K562 (cell line): ENCODE measurements around the gene KLK5. TPM values are rescaled to one million over a fixed set of nuclear protein-coding genes. Genes with fewer than 3 reads are reported as not detected.

ENCODE experiments used
- ATAC-seq: fragments of 200-7000 bp; cut with Tn5 transposase; 3 replicates; pipeline ENCODE4 v1.9.1; 2020; ENCODE audit warnings: moderate library complexity
- BruUV-seq: library from RNA; stranded (reverse); fragments of 400-500 nt; replicated peaks from 2 replicates; lab custom pipeline; 2021; lab: Mats Ljungman, UMichigan
- CTCF ChIA-PET: fragments of 300-600 bp; formaldehyde crosslinking; extraction: SDS; loops from one replicate; lab custom pipeline; 2021; ENCODE audit warnings: low intra/inter-chr PET ratio; lab: Yijun Ruan, JAX
- POLR2A ChIA-PET: fragments of 300-600, 350-650 bp; sonication (Branson Sonifier 250); formaldehyde crosslinking; extraction: SDS; loops from one replicate; lab custom pipeline; 2021; ENCODE audit warnings: antibody characterized with exemption, inconsistent platforms; lab: Yijun Ruan, JAX
- DNase-seq, 4 experiments: peaks; one replicate each; pipeline versions ENCODE4 v3.0.0 to v3.0.0-alpha.2; 2011 to 2018; ENCODE audit warnings: low spot score in 3 of 4, mixed read lengths in 3 of 4; ENCODE audit errors: extremely low read depth in 1 of 4
- FAIRE-seq: peaks from 2 replicates; lab custom pipeline; 2011; peaks lifted over from hg19 to GRCh38; lab: Jason Lieb, UNC
- H2AFZ ChIP-seq: 2 replicates; pipeline ENCODE4 v1.6.0; 2011; ENCODE audit warnings: low read depth, low read length, control low read depth, inconsistent platforms
- H3K27ac ChIP-seq: fragments of 200-600 bp; 3 replicates; pipeline ENCODE4 v1.8.0; 2011; ENCODE audit warnings: low read depth, mild to moderate bottlenecking, control low read depth, inconsistent platforms, low read length, moderate library complexity, mixed read lengths; ENCODE audit errors: extremely low read depth
- H3K27me3 ChIP-seq, 2 experiments: fragments of 300-600 bp in 1 of 2; 2 replicates in 1 of 2; 3 replicates in 1 of 2; pipeline versions ENCODE4 v1.6.0 to v1.8.0; 2011; ENCODE audit warnings: inconsistent platforms in 2 of 2, low read length in 2 of 2, mild to moderate bottlenecking in 1 of 2, mixed read lengths in 1 of 2, moderate library complexity in 1 of 2; ENCODE audit not compliant: control insufficient read depth in 2 of 2, insufficient read depth in 2 of 2
- H3K36me3 ChIP-seq: fragments of 300-600 bp; 3 replicates; pipeline ENCODE4 v1.8.0; 2011; ENCODE audit warnings: mild to moderate bottlenecking, low read length, inconsistent platforms; ENCODE audit not compliant: control insufficient read depth, insufficient read depth
- H3K4me1 ChIP-seq, 2 experiments: fragments of 200-600 bp in 1 of 2; replicated peaks in 1 of 2; 2 replicates in 1 of 2; 3 replicates in 1 of 2; pipeline versions ENCODE4 v1.5.1 to v1.8.0; 2011; ENCODE audit warnings: inconsistent platforms in 2 of 2, low read length in 2 of 2, mild to moderate bottlenecking in 1 of 2, mixed read lengths in 1 of 2, moderate library complexity in 1 of 2; ENCODE audit not compliant: control insufficient read depth in 2 of 2, insufficient read depth in 2 of 2
- H3K4me2 ChIP-seq: 2 replicates; pipeline ENCODE4 v1.6.1; 2011; ENCODE audit warnings: low read length, control low read depth, inconsistent platforms, mixed read lengths; ENCODE audit not compliant: insufficient read depth
- H3K4me3 ChIP-seq: fragments of 200-600 bp; sonication (generic), shearing (Covaris generic); 2 replicates; pipeline ENCODE4 v1.5.1; 2016; ENCODE audit warnings: control low read depth, inconsistent platforms
- H3K79me2 ChIP-seq: fragments of 200-600 bp; 3 replicates; pipeline ENCODE4 v1.8.0; 2011; ENCODE audit warnings: low read length, inconsistent platforms; ENCODE audit not compliant: control insufficient read depth, insufficient read depth
- H3K9ac ChIP-seq, 2 experiments: 2 replicates each; pipeline versions ENCODE4 v1.6.0 to v1.6.1; 2011; ENCODE audit warnings: low read depth in 2 of 2, low read length in 2 of 2, control low read depth in 1 of 2, inconsistent platforms in 1 of 2, mild to moderate bottlenecking in 1 of 2, mixed read lengths in 1 of 2; ENCODE audit not compliant: insufficient read depth in 1 of 2
- H3K9me1 ChIP-seq: one replicate; pipeline ENCODE4 v1.6.0; 2011; ENCODE audit warnings: inconsistent platforms, mild to moderate bottlenecking, low read length, moderate library complexity; ENCODE audit not compliant: control insufficient read depth, insufficient read depth
- H3K9me3 ChIP-seq: replicated peaks from 2 replicates; pipeline ENCODE4 v1.5.1; 2011; ENCODE audit warnings: low read depth, low read length, inconsistent platforms; ENCODE audit not compliant: control insufficient read depth, insufficient read depth
- H4K20me1 ChIP-seq: replicated peaks from 2 replicates; pipeline ENCODE4 v1.6.1; 2011; ENCODE audit warnings: low read length, inconsistent platforms, mixed read lengths; ENCODE audit not compliant: control insufficient read depth, insufficient read depth
- BDP1 ChIP-seq: IDR thresholded peaks from 3 replicates; pipeline ENCODE4 v1.6.1; 2011; ENCODE audit not compliant: insufficient read length, insufficient read depth
- CBX8 ChIP-seq: fragments of 200-600 bp; sonication (generic); IDR thresholded peaks from 2 replicates; pipeline ENCODE4 v1.6.1; 2012; ENCODE audit warnings: borderline replicate concordance, mixed run types, low read depth, mild to moderate bottlenecking, moderate library complexity, mixed read lengths, low read length, control low read depth, inconsistent platforms; ENCODE audit not compliant: poor library complexity, severe bottlenecking; ENCODE audit errors: extremely low read depth
- DDX20 ChIP-seq: fragments of 450-650 bp; IDR thresholded peaks from 2 replicates; pipeline ENCODE4 v1.6.1; 2016; ENCODE audit warnings: missing genetic modification characterization, low read depth, mild to moderate bottlenecking, missing compliant biosample characterization, moderate library complexity
- DEAF1 ChIP-seq: fragments of 450-650 bp; formaldehyde crosslinking; IDR thresholded peaks from 2 replicates; pipeline ENCODE4 v1.4.0; 2020; ENCODE audit warnings: mild to moderate bottlenecking, moderate library complexity
- HNRNPK ChIP-seq: fragments of 200-400 bp; formaldehyde crosslinking; IDR thresholded peaks from one replicate; pipeline ENCODE4 v1.6.1; 2018; ENCODE audit warnings: mild to moderate bottlenecking, low read depth, low read length; ENCODE audit not compliant: poor library complexity, severe bottlenecking
- HNRNPUL1 ChIP-seq: fragments of 200-400 bp; formaldehyde crosslinking; IDR thresholded peaks from 2 replicates; pipeline ENCODE4 v1.6.1; 2017; ENCODE audit warnings: low read length
- HSF4 ChIP-seq: fragments of 250-450 bp; sonication (Bioruptor Pico); IDR thresholded peaks from 2 replicates; pipeline ENCODE4 v2.1.2; 2022; ENCODE audit warnings: mild to moderate bottlenecking, moderate library complexity, borderline replicate concordance
- POLR2A ChIP-seq: fragments of 450-650 bp; conservative IDR thresholded peaks from 2 replicates; pipeline ENCODE4 v1.6.1; 2016
- SAP30 ChIP-seq: fragments of 200-600 bp; sonication (generic); IDR thresholded peaks from 2 replicates; pipeline ENCODE4 v1.6.1; 2012; ENCODE audit warnings: borderline replicate concordance, low read depth, mild to moderate bottlenecking, moderate library complexity, low read length, control low read depth, inconsistent platforms; ENCODE audit not compliant: insufficient read depth, poor library complexity, severe bottlenecking
- SIX5 ChIP-seq, 2 experiments: IDR thresholded peaks; 2 replicates each; pipeline ENCODE4 v1.6.1; 2011; ENCODE audit warnings: low read length in 2 of 2, borderline replicate concordance in 1 of 2, low read depth in 1 of 2, mild to moderate bottlenecking in 1 of 2, moderate library complexity in 1 of 2; ENCODE audit not compliant: insufficient read depth in 1 of 2
- SNRNP70 ChIP-seq: fragments of 200-400 bp; formaldehyde crosslinking; optimal IDR thresholded peaks from 2 replicates; pipeline ENCODE3; 2017; ENCODE audit warnings: low read depth, low read length
- TEAD1 ChIP-seq, 2 experiments: fragments of 450-650 bp in 1 of 2; sonication (generic) in 1 of 2; formaldehyde crosslinking; IDR thresholded peaks; 2 replicates each; pipeline versions ENCODE4 v1.4.0 to v1.8.0; 2020 to 2022; ENCODE audit warnings: mild to moderate bottlenecking in 2 of 2, missing genetic modification reagents in 1 of 2
- ZNF174 ChIP-seq: fragments of 250-450 bp; sonication (Bioruptor Pico); IDR thresholded peaks from 2 replicates; pipeline ENCODE4 v1.4.0; 2020; ENCODE audit warnings: mild to moderate bottlenecking
- ZNF253 ChIP-seq: fragments of 250-450 bp; sonication (Bioruptor Pico); conservative IDR thresholded peaks from 2 replicates; pipeline ENCODE4 v1.6.1; 2021; ENCODE audit warnings: mild to moderate bottlenecking
- ZNF518B ChIP-seq: fragments of 250-450 bp; sonication (Bioruptor Pico); IDR thresholded peaks from 2 replicates; pipeline ENCODE4 v1.5.0; 2021; ENCODE audit warnings: mild to moderate bottlenecking, moderate library complexity
- WGBS: fragments of 100-300 bp; shearing (Covaris generic); methylation state at CpG from one replicate; pipeline ENCODE4 v1.1.6; 2016; ENCODE audit warnings: low coverage, mixed read lengths; ENCODE audit not compliant: insufficient coverage; ENCODE audit errors: missing lambda C conversion rate; 5-methylcytosine and 5-hydroxymethylcytosine counted together
- in situ Hi-C: fragments of 300-500 bp; cut with MboI; formaldehyde crosslinking; loops from 4 replicates; pipeline ENCODE4 v1.15.0; 2018; ENCODE audit warnings: inconsistent platforms, mixed read lengths
- intact Hi-C: fragments of 100-400 bp; cut with micrococcal nuclease; formaldehyde crosslinking; loops from 2 replicates; pipeline ENCODE4 v1.14.2; 2022
- polyA plus RNA-seq, 8 experiments: library from polyadenylated mRNA; depleted of rRNA in 4 of 8; stranded (reverse) in 5 of 8; unstranded in 3 of 8; fragments of >200 nt; fragmentation: Nextera tagmentation in 2 of 8; fragmentation: Illumina TruSeq in 1 of 8; extraction: Ambion mirVana in 2 of 8; extraction: Trizol in 1 of 8; gene quantifications; 2 replicates each; pipeline versions ENCODE4 v1.2.1 to v1.2.3, GENCODE V29; 2011 to 2014; ENCODE audit warnings: inconsistent platforms in 1 of 8, missing spikeins in 1 of 8
- total RNA-seq, 7 experiments: library from RNA; depleted of rRNA in 6 of 7; stranded (reverse); fragments of >200 nt in 6 of 7; fragmentation: Illumina TruSeq in 2 of 7; extraction: Trizol in 2 of 7; gene quantifications; 2 replicates each; pipeline versions ENCODE4 v1.2.1 to v1.2.3, GENCODE V29; 2011 to 2021; ENCODE audit warnings: low replicate concordance in 1 of 7

KLK5 gene
- total and polyA plus RNA-seq, 9 of the 15 experiments (the other 6 are each of a cell fraction or from before 2014, with no cell fraction given), result not detected

GRCh38 chr19:50910722-50911121, 42.1 kb downstream of the KLK5 start:
- Histone ChIP-seq H3K9ac (no peak overlapping the region), H3K9me1 (no peaks in the 10 kb centered on the region), H3K4me1 (peaks cover 0 to 28% of the 10 kb centered on the region in 2 experiments; a peak in 3 of 5 replicates), H3K9me3 (no peaks in the 10 kb centered on the region), H3K27ac (no peak overlapping the region), H2AFZ (no peak overlapping the region), H3K27me3 (peaks cover 27 to 47% of the 10 kb centered on the region in 2 experiments), H3K4me3 (no peak overlapping the region), H4K20me1 (peaks cover 3% of the 10 kb centered on the region; the same call in 1 of the 2 replicates), H3K79me2 (no peaks in the 10 kb centered on the region), H3K36me3 (no peaks in the 10 kb centered on the region), H3K4me2 (no peak overlapping the region)
- ChIA-PET CTCF (no interaction called here), POLR2A (interaction anchor here (0.6 to 1.8 kb wide), 2 partner anchors 109 to 118 kb away, joined by 4 to 5 read pairs; no protein-coding TSS in a partner anchor)
- intact Hi-C loops (no loop called here), in situ Hi-C loops (loop anchor here (10.0 kb wide), 1 partner anchor 376 kb away; no protein-coding TSS in a partner anchor)
- 8% methylated on average over 4 of the region's 4 CpGs for WGBS
- ATAC-seq (no peak), DNase-seq (no peak), FAIRE-seq (no peak)
- TF ChIP-seq SIX5 (IDR thresholded peaks at IDR 0.05; ENCODE audit: borderline replicate concordance in 1 of 2, insufficient read depth in 1 of 2, low read depth in 1 of 2, low read length in 2 of 2) (no peak), HNRNPUL1 (no peak), CBX8 (no peak), HSF4 (CRISPR knock-in tag) (no peak), BDP1 (no peak), SNRNP70 (no peak), ZNF518B (CRISPR knock-in tag) (no peak), TEAD1 (CRISPR knock-in tag; IDR thresholded peaks at IDR 0.05) (no peak), SAP30 (no peak), ZNF253 (CRISPR knock-in tag) (no peak), POLR2A (no peak), ZNF174 (CRISPR knock-in tag) (no peak), HNRNPK (no peak), DDX20 (tag) (no peak), DEAF1 (CRISPR knock-in tag) (no peak)
- no TSS peak for BruUV-seq
